Adrenal gland (tissue), 12 donors: ENCODE measurements around the gene TPP2. TPM values are rescaled to one million over a fixed set of nuclear protein-coding genes. Genes with fewer than 3 reads are reported as not detected.
A peak's percentile ranks its signal among the peaks of the same experiment; 100 is the strongest.

Experiments
- DNase-seq, 7 donors: peaks; one replicate each; pipeline ENCODE4 v3.0.0-alpha.2; 2019 to 2020
- H3K27ac ChIP-seq, 5 donors: fragments of 200-600 bp; sonication (generic) in 4 of 5; 1 replicate in 3 of 5; 2 replicates in 2 of 5; pipeline versions ENCODE4 v1.5.1 to v1.8.0; 2016 to 2020; ENCODE audit warnings: mild to moderate bottlenecking in 1 of 5
- H3K27me3 ChIP-seq: fragments of 200-600 bp; 2 replicates; pipeline ENCODE4 v1.8.0; 2021
- H3K36me3 ChIP-seq, 2 donors: fragments of 200-600 bp; replicated peaks in 1 of 2; 1 replicate in 1 of 2; 2 replicates in 1 of 2; pipeline versions ENCODE4 v1.5.1 to v1.8.0; 2018 to 2022
- H3K4me1 ChIP-seq, 2 donors: fragments of 200-600 bp; replicated peaks in 1 of 2; 1 replicate in 1 of 2; 2 replicates in 1 of 2; pipeline versions ENCODE4 v1.5.1 to v1.8.0; 2018 to 2021
- H3K4me3 ChIP-seq, 4 donors: fragments of 200-600 bp; sonication (generic) in 3 of 4; one replicate each; pipeline ENCODE4 v1.5.1; 2016 to 2018
- H3K9me3 ChIP-seq, 3 donors: fragments of 200-600 bp; sonication (generic) in 1 of 3; replicated peaks in 1 of 3; 1 replicate in 2 of 3; 2 replicates in 1 of 3; pipeline versions ENCODE4 v1.5.1 to v1.8.0; 2016 to 2021
- POLR2A ChIP-seq, 2 donors: fragments of 450-650 bp; IDR thresholded peaks; one replicate each; pipeline ENCODE4 v1.6.1; 2017; ENCODE audit warnings: antibody characterized with exemption in 2 of 2, mild to moderate bottlenecking in 2 of 2, moderate library complexity in 1 of 2
- WGBS, 4 donors: extraction: QIAGEN DNeasy Blood & Tissue Kit in 2 of 4; methylation state at CpG; one replicate each; pipeline versions ENCODE4 v1.1.5 to v1.1.7; 2013 to 2017; 5-methylcytosine and 5-hydroxymethylcytosine counted together
- intact Hi-C, 2 donors: fragments of 100-400 bp; cut with DNase I; formaldehyde crosslinking; loops; one replicate each; pipeline versions ENCODE4 v1.14.1 to v1.15.0; 2022 to 2023
- polyA plus RNA-seq, 3 donors: library from polyadenylated mRNA; stranded (reverse); fragments of 200-250 nt in 2 of 3; fragments of 350-450 nt in 1 of 3; fragmentation: Illumina TruSeq in 1 of 3; extraction: RNeasy Lipid Tissue Mini Kit (QIAGEN cat#74804) in 1 of 3; gene quantifications; one replicate each; pipeline ENCODE4 v1.2.3, GENCODE V29; 2013 to 2014
- total RNA-seq, 9 donors: library from RNA; depleted of rRNA in 4 of 9; stranded (reverse); fragments of >200 nt in 4 of 9; fragments of 120-200 nt in 1 of 9; fragmentation: NEBNext Ultra II Directional in 1 of 9; extraction: Animal tissue kit (Norgen Biotek cat#: 25700) in 1 of 9; gene quantifications; one replicate each; pipeline versions ENCODE4 v1.1.0 to v1.2.4, GENCODE V29; 2013 to 2023
- TF ChIP-seq, protein P1 (sequence below), 6 experiments: fragments of 450-650 bp in 4 of 6; fragments of 200-600 bp in 2 of 6; sonication (generic) in 1 of 6; IDR thresholded peaks; 1 replicate in 5 of 6; 2 replicates in 1 of 6; pipeline versions ENCODE4 v1.5.1 to v1.8.0; 2016 to 2021; ENCODE audit warnings: antibody characterized with exemption in 6 of 6, mild to moderate bottlenecking in 2 of 6, moderate library complexity in 1 of 6
- donor health status: healthy with polysubstance abuse.
- donor health status: Bipolar disorder and iron deficiency.
- donor health status: DM: yes; HTN: yes; CAD: no.
- donor health status: DM: no; HTN: no; CAD: no.
- donor health status: DM: no; HTN: no; CAD: no.
- donor health status: DM: yes; HTN: yes; CAD: no.

TPP2 gene
- total and polyA plus RNA-seq, 12 donors: 13.8 to 50.6 (median 25.7) TPM

DNA sequence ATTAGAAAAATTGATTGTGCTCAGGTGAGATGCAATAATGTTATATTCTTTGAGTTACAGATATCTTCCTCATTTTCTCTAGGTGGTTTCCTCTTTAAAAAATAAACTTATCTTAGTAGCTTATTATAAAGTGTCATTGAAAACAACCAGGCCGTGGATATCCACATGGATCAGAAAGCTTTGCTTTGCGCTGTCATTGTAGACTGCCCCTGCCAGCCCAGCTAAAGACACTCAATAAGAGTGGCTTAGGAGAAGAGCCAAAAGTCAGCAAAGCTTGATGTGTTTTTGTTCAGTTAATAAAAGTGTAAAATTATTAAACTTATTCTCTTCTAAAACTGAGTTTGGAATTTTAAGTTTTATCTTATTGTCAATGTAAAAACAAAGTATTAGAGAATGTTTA is 34.4 kb downstream of the TPP2 start:
- Histone ChIP-seq H3K9me3 (no peaks in the 10 kb centered on the region), H3K27ac (no peak overlapping the region), H3K36me3 (peaks cover 0 to 83% of the 10 kb centered on the region in 2 donors), H3K27me3 (no peaks in the 10 kb centered on the region), H3K4me3 (no peak overlapping the region), H3K4me1 (no peaks in the 10 kb centered on the region)
- intact Hi-C loops: no loop called here
- DNase-seq: no peak
- 94 to 98% (median 96%) methylated on average over 2 of the region's 2 CpGs for WGBS, 4 donors
- TF ChIP-seq, protein P1, sequence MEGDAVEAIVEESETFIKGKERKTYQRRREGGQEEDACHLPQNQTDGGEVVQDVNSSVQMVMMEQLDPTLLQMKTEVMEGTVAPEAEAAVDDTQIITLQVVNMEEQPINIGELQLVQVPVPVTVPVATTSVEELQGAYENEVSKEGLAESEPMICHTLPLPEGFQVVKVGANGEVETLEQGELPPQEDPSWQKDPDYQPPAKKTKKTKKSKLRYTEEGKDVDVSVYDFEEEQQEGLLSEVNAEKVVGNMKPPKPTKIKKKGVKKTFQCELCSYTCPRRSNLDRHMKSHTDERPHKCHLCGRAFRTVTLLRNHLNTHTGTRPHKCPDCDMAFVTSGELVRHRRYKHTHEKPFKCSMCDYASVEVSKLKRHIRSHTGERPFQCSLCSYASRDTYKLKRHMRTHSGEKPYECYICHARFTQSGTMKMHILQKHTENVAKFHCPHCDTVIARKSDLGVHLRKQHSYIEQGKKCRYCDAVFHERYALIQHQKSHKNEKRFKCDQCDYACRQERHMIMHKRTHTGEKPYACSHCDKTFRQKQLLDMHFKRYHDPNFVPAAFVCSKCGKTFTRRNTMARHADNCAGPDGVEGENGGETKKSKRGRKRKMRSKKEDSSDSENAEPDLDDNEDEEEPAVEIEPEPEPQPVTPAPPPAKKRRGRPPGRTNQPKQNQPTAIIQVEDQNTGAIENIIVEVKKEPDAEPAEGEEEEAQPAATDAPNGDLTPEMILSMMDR (IDR thresholded peaks at IDR 0.05): no peak
- no peak for TF ChIP-seq POLR2A (IDR thresholded peaks at IDR 0.05)

DNA sequence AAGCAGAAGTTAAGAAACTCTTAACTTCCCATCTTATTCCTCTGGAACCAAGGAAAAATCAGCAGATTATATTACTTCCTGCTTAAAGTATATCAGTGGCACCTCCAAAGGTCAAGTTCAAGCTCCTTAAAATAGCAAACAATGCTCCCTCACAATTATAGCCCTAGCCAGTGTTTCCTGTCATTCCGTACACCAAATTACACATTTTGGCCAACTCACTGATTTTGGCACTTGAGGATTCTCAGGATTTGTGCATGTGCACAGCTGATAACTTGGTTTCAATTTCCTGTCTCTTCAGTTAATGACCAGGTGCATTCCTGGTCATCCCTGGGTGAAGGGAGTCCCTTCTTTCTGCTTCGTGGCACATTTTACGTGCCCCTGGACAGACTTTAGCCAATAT is 42.0 kb downstream of the TPP2 start:
- Histone ChIP-seq H3K27me3 (no peaks in the 10 kb centered on the region), H3K27ac (no peak overlapping the region), H3K4me3 (no peak overlapping the region), H3K36me3 (peaks cover 0 to 78% of the 10 kb centered on the region in 2 donors), H3K9me3 (no peaks in the 10 kb centered on the region), H3K4me1 (no peaks in the 10 kb centered on the region)
- 74 to 90% (median 76%) methylated on average over 3 of the region's 3 CpGs for WGBS, 4 donors
- intact Hi-C loops: no loop called here
- DNase-seq: no peak
- TF ChIP-seq, protein P1 (IDR thresholded peaks at IDR 0.05): no peak

DNA sequence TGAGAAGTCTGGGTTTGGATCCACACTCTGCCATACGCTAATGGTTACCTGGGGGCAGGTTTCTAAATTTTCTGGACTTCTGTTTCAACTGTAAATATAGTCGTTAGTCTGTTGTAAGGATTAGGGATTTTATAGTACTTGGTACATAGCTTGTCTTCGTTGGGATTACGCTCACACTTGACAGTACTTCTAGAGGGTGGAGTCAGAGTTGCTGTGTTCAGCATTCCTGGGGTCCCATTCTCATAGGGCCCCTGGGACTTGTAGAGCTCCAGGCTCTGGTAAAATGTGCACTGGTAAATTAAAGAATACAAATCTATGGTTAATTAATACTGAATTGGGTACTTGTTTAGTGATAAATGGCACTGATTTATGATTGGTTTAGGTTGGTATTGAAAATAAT is 45.2 kb downstream of the TPP2 start:
- peaks cover 0 to 73% of the 10 kb centered on the region in 2 donors for H3K36me3 ChIP-seq
- WGBS, 4 donors: 48 to 75% (median 62%) methylated on average over 4 of the region's 4 CpGs
- intact Hi-C loops: no loop called here
- H3K27me3 ChIP-seq: no peaks in the 10 kb centered on the region
- DNase-seq: no peak
- no peaks in the 10 kb centered on the region for H3K9me3 ChIP-seq
- no peak for TF ChIP-seq POLR2A (IDR thresholded peaks at IDR 0.05)
- TF ChIP-seq, protein P1 (IDR thresholded peaks at IDR 0.05): no peak
- H3K27ac ChIP-seq: no peak overlapping the region
- H3K4me3 ChIP-seq: no peak overlapping the region
- no peaks in the 10 kb centered on the region for H3K4me1 ChIP-seq

DNA sequence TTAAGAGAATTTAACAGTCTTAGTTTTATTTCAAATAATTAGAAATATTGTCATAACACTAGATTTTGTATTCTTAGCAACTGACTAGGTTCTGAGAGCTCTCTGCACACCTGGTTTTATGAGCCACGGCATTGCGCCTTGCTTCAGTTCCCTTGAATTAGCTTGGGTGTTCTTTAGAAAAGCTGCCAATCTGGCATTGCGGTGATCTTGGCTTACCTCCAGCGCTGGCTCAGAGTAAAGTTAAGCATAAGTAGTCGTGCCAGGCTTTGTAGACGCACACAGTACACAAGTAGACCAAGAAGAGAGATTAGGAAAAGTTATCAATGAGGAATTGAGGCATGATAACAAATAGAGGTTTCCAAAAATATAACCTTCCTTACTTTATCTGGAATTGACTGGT is 45.7 kb downstream of the TPP2 start:
- no peak overlapping the region for H3K4me3 ChIP-seq
- intact Hi-C loops: no loop called here
- no peaks in the 10 kb centered on the region for H3K4me1 ChIP-seq
- H3K27ac ChIP-seq: no peak overlapping the region
- H3K36me3 ChIP-seq: peaks cover 0 to 73% of the 10 kb centered on the region in 2 donors
- no peak for TF ChIP-seq POLR2A (IDR thresholded peaks at IDR 0.05)
- TF ChIP-seq, protein P1 (IDR thresholded peaks at IDR 0.05): no peak
- no peaks in the 10 kb centered on the region for H3K9me3 ChIP-seq
- H3K27me3 ChIP-seq: no peaks in the 10 kb centered on the region
- WGBS, 4 donors: 47 to 67% (median 53%) methylated on average over 6 of the region's 6 CpGs
- DNase-seq: peak; percentile 24 to 87 (median 68)
